Right cardiac atrium (tissue), 5 donors: ENCODE results near the gene KAZALD1. TPM values are rescaled to one million over a fixed set of nuclear protein-coding genes. Genes with fewer than 3 reads are reported as not detected.

Experiments
- ATAC-seq, 2 donors: fragments of 200-7000 bp; cut with Tn5 transposase; one replicate each; pipeline versions ENCODE4 v1.8.0 to v1.9.1; 2020; ENCODE audit warnings: moderate library complexity in 2 of 2, mild to moderate bottlenecking in 1 of 2
- DNase-seq, 3 donors: peaks; one replicate each; pipeline ENCODE4 v3.0.0-alpha.2; 2020
- H3K27ac ChIP-seq: one replicate; pipeline ENCODE4 v1.5.1; 2013; ENCODE audit warnings: mild to moderate bottlenecking, low read length, control low read depth, moderate library complexity
- H3K27me3 ChIP-seq: one replicate; pipeline ENCODE4 v1.6.1; 2013; ENCODE audit not compliant: control insufficient read depth, insufficient read depth
- H3K4me1 ChIP-seq: one replicate; pipeline ENCODE4 v1.6.1; 2013; ENCODE audit warnings: low read length; ENCODE audit not compliant: control insufficient read depth, insufficient read depth
- H3K4me3 ChIP-seq: one replicate; pipeline ENCODE4 v1.5.1; 2013; ENCODE audit warnings: low read length, control low read depth
- H3K9me3 ChIP-seq: one replicate; pipeline ENCODE4 v1.6.1; 2013; ENCODE audit warnings: low read length; ENCODE audit not compliant: control insufficient read depth
- WGBS: extraction: QIAGEN DNeasy Blood & Tissue Kit; methylation state at CpG from one replicate; pipeline ENCODE4 v1.1.7; 2013; 5-methylcytosine and 5-hydroxymethylcytosine counted together
- intact Hi-C, 4 donors: fragments of 100-400 bp; cut with DNase I; formaldehyde crosslinking; loops; one replicate each; pipeline versions ENCODE4 v1.11.0 to v1.14.0; 2022 to 2023
- polyA plus RNA-seq: library from polyadenylated mRNA; stranded (reverse); fragments of 200-250 nt; gene quantifications from one replicate; pipeline ENCODE4 v1.2.3, GENCODE V29; 2013
- total RNA-seq, 4 donors: library from RNA; stranded (reverse); fragmentation: NEBNext Ultra II Directional; extraction: Animal tissue kit (Norgen Biotek cat#: 25700); gene quantifications; one replicate each; pipeline ENCODE4 v1.2.1, GENCODE V29; 2021
- donor health status: healthy with polysubstance abuse.
- donor health status: DM: no; HTN: yes; CAD: no.
- donor health status: DM: no; HTN: no; CAD: no.
- donor health status: DM: no; HTN: yes; CAD: no; lungs with severe emphysema.
- donor health status: DM: yes; HTN: yes; CAD: no.

KAZALD1 gene
- total and polyA plus RNA-seq, 5 donors: 6.7 to 19.1 (median 13.3) TPM

GRCh38 chr10:101052285-101052684 lies 9.5 kb upstream of the KAZALD1 start:
- Histone ChIP-seq H3K27me3 (no peaks in the 10 kb centered on the region), H3K27ac (no peak overlapping the region), H3K4me3 (no peak overlapping the region), H3K9me3 (no peaks in the 10 kb centered on the region), H3K4me1 (no peaks in the 10 kb centered on the region)
- ATAC-seq: no peak
- DNase-seq: no peak
- intact Hi-C loops: no loop called here
- 88% methylated on average over 3 of the region's 3 CpGs for WGBS

GRCh38 chr10:101053516-101053915 lies 8.3 kb upstream of the KAZALD1 start:
- no peak overlapping the region for H3K4me3 ChIP-seq
- intact Hi-C loops: no loop called here
- ATAC-seq (no peak), DNase-seq (no peak)
- no peaks in the 10 kb centered on the region for H3K4me1 ChIP-seq
- H3K9me3 ChIP-seq: no peaks in the 10 kb centered on the region
- no peak overlapping the region for H3K27ac ChIP-seq
- H3K27me3 ChIP-seq: no peaks in the 10 kb centered on the region

- 85% methylated on average over 1 of the region's 1 CpG for WGBS
- H3K4me1 ChIP-seq: no peaks in the 10 kb centered on the region
- no peaks in the 10 kb centered on the region for H3K27me3 ChIP-seq
- H3K9me3 ChIP-seq: no peaks in the 10 kb centered on the region
- H3K27ac ChIP-seq: no peak overlapping the region
- no peak overlapping the region for H3K4me3 ChIP-seq
- ATAC-seq (no peak), DNase-seq (no peak)
- intact Hi-C loops: no loop called here
These were observed 7.4 kb upstream of the KAZALD1 start for GRCh38 chr10:101054351-101054750.

- WGBS: 87% methylated on average over 5 of the region's 5 CpGs
- no peak for ATAC-seq
- Histone ChIP-seq H3K27me3 (no peaks in the 10 kb centered on the region), H3K4me1 (no peaks in the 10 kb centered on the region), H3K27ac (no peak overlapping the region), H3K4me3 (no peak overlapping the region), H3K9me3 (no peaks in the 10 kb centered on the region)
- no peak for DNase-seq
- intact Hi-C loops: no loop called here
These were observed 6.9 kb upstream of the KAZALD1 start for GRCh38 chr10:101054876-101055275.

GRCh38 chr10:101055411-101055810 lies 6.4 kb upstream of the KAZALD1 start:
- DNase-seq (no peak), ATAC-seq (no peak)
- no peaks in the 10 kb centered on the region for H3K9me3 ChIP-seq
- H3K4me3 ChIP-seq: no peak overlapping the region
- no peaks in the 10 kb centered on the region for H3K27me3 ChIP-seq
- no peaks in the 10 kb centered on the region for H3K4me1 ChIP-seq
- intact Hi-C loops: no loop called here
- no peak overlapping the region for H3K27ac ChIP-seq
- WGBS: 79% methylated on average over 4 of the region's 4 CpGs

GRCh38 chr10:101056365-101057151 lies 5.2 kb upstream of the KAZALD1 start:
- WGBS: 95% methylated on average over 4 of the region's 4 CpGs
- Histone ChIP-seq H3K27me3 (no peaks in the 10 kb centered on the region), H3K4me1 (no peaks in the 10 kb centered on the region), H3K27ac (no peak overlapping the region), H3K9me3 (no peaks in the 10 kb centered on the region), H3K4me3 (no peak overlapping the region)
- ATAC-seq (no peak), DNase-seq (no peak)
- intact Hi-C loops: no loop called here

GRCh38 chr10:101060036-101060950 lies 1.5 kb upstream of the KAZALD1 start:
- Histone ChIP-seq H3K27me3 (no peaks in the 10 kb centered on the region), H3K4me3 (peak overlapping the region; percentile 73), H3K4me1 (peaks cover 8% of the 10 kb centered on the region), H3K27ac (peak overlapping the region; percentile 99), H3K9me3 (no peaks in the 10 kb centered on the region)
- WGBS: under 1% methylated on average over 37 of the region's 37 CpGs
- ATAC-seq (peak; percentile 59 to 72), DNase-seq (peak; percentile 94 to 98 (median 96))
- intact Hi-C loops: no loop called here

- H3K4me3 ChIP-seq: peak overlapping the region; percentile 73
- WGBS: under 1% methylated on average over 67 of the region's 67 CpGs
- ATAC-seq (peak; percentile 92 to 93), DNase-seq (peak; percentile 98 to 99 (median 99))
- peaks cover 14% of the 10 kb centered on the region for H3K4me1 ChIP-seq
- H3K27me3 ChIP-seq: no peaks in the 10 kb centered on the region
- peak overlapping the region; percentile 99 for H3K27ac ChIP-seq
- no peaks in the 10 kb centered on the region for H3K9me3 ChIP-seq
- intact Hi-C loops: no loop called here
These were observed 702 bp upstream of the KAZALD1 start for GRCh38 chr10:101060951-101061623.

- ATAC-seq (peak in 1 of 2 donors; percentile 3), DNase-seq (peak; percentile 59 to 88 (median 88))
- Histone ChIP-seq H3K4me1 (peaks cover 14% of the 10 kb centered on the region), H3K27ac (peak overlapping the region; percentile 99), H3K9me3 (no peaks in the 10 kb centered on the region), H3K4me3 (peak overlapping the region; percentile 73), H3K27me3 (no peaks in the 10 kb centered on the region)
- WGBS: 4% methylated on average over 63 of the region's 63 CpGs
- intact Hi-C loops: no loop called here
These were observed 652 bp downstream of the KAZALD1 start for GRCh38 chr10:101062232-101063049.

GRCh38 chr10:101063050-101063525 lies 1.3 kb downstream of the KAZALD1 start:
- Histone ChIP-seq H3K9me3 (no peaks in the 10 kb centered on the region), H3K4me3 (peak overlapping the region; percentile 73), H3K4me1 (peaks cover 14% of the 10 kb centered on the region), H3K27me3 (no peaks in the 10 kb centered on the region), H3K27ac (peak overlapping the region; percentile 99)
- 16% methylated on average over 19 of the region's 19 CpGs for WGBS
- intact Hi-C loops: no loop called here
- DNase-seq: peak in 1 of 3 donors; percentile 79
- ATAC-seq: no peak
